GM21723 (cell line): Measurements from ENCODE around the gene NID2.

ENCODE experiments used
- ATAC-seq: cut with Tn5 transposase; IDR thresholded peaks from one replicate; pipeline ENCODE4 v1.9.1; 2021; ENCODE audit warnings: mild to moderate bottlenecking, moderate library complexity; ENCODE audit not compliant: unreplicated experiment

NID2 gene

DNA sequence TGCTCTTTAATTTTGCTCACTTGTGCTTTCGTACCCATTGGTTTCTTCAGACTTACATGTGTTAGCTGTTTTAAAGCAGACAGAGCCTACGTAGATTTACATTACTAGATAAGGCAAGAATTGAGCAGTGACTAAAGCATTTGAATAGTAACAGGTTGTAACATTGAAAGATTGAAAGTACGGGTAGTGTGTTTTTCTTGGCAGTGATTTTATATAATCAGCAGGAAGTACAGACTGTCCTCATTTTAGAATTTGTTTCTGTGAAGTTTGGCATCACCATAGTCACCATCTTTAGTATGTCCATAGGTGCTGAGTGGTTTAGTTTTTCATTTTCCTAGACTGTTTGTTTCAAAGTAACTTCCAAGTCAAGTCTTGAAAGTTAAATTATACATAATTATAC, 65.5 kb downstream of the NID2 start:
- no peak for ATAC-seq

DNA sequence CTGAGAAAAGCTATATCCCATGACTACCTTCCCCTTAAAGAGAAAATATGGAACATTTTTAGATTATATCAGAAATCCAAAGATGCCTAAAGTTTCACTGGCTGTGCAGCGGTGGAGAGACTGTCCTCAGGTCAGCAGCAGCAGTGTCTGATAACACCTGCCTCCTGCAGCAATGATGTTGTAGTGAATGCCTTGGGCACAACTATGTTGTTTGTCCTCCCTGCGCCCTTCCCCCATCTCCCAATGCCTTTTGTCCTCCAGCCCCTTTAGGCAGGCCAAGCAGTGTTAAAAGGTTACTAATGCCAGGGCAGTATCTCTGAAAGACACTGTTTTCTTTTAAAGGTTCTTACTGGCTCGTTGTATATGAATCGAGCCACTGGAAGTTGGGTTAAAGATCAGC, 66.3 kb downstream of the NID2 start:
- ATAC-seq: no peak

- ATAC-seq: no peak
These were observed 68.2 kb downstream of the NID2 start for GRCh38 chr14:52000696-52001095.

DNA sequence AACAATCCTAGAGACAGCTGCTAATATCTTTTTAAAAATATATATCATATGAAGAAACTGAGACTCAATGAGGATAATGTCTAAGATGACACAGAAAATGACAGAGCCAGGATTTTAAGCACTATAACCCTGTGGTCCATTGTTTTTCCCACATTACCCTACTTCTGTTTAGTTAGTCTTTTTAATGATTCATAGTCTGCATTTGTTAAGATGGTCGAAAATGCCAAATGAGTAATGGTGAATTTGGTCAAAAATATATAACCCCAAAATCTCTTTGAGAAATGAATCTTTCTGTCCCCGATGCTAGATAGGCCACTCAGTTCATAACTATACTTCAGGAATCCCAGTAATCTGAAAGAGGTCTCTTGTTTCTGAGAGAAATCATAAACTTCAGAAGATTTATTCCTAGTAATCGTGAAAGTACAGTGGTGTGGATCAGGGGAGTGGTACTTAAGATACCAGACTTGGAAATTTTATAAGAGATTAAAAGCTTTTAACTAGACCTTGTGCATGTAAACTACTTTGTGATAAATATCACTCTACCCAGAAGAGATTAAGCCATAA, 68.8 kb downstream of the NID2 start:
- no peak for ATAC-seq

- ATAC-seq: no peak
These were observed 69.8 kb downstream of the NID2 start for GRCh38 chr14:51999084-51999483.

- ATAC-seq: no peak
These were observed 70.5 kb downstream of the NID2 start for GRCh38 chr14:51998348-51998747.

DNA sequence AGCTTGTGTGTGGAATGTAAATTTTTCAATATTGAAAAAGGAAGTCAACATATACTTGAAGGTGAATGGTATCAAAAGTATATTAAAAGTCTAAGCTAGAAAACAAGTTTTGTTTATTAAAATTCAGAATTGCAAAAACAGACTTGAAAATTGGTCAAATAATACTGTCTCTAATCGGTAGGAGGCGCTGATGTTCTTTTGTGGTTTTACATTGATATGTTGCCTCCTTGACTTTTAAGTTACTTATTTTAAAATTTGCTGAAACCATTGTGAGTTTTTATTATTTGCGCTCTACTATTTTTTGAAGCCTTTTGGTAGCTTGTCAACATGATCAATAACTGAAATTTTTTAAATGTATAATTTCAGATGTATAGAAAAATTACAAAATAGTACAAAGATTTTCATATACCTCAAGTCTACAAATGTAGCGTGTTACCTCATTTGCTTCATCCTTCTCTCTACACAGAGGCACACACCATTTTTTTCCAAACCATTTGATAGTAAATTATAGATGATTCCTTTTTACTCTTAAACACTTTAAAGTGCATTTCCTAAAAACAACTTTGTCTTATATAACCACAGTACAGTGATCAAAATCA, 72.6 kb downstream of the NID2 start:
- no peak for ATAC-seq

GRCh38 chr14:51993285-51993920, 75.5 kb downstream of the NID2 start:
- ATAC-seq: no peak

- no peak for ATAC-seq
These were observed 78.4 kb downstream of the NID2 start for GRCh38 chr14:51990488-51990887.

GRCh38 chr14:51989293-51990234, 79.3 kb downstream of the NID2 start, which contains the start of gene RTRAF:
TSS of gene RTRAF (plus strand) at chr14:51989546. CDS start at chr14:51989640, 94 bp downstream.
- peak; percentile 90 for ATAC-seq

DNA sequence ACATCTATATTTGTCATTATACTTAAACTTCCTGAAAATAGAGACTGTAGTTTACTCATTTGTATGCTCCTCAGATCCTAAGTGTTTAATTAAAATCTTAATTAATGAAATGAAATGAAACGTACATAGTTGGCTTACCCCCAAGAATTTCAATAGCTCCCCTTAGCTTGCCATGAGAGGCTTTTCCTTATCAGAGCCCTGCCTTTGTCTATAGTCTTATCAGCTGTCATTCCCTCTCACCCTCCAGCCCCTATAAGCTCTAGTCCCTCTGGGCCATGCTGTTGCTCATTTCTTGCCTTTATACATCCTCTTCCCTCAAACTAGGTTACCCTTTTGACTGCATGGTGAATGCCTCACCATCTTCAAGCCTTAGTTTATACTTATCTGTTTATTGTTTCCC, 80.6 kb downstream of the NID2 start:
- no peak for ATAC-seq

GRCh38 chr14:51981218-51981854, 87.5 kb downstream of the NID2 start:
- no peak for ATAC-seq

DNA sequence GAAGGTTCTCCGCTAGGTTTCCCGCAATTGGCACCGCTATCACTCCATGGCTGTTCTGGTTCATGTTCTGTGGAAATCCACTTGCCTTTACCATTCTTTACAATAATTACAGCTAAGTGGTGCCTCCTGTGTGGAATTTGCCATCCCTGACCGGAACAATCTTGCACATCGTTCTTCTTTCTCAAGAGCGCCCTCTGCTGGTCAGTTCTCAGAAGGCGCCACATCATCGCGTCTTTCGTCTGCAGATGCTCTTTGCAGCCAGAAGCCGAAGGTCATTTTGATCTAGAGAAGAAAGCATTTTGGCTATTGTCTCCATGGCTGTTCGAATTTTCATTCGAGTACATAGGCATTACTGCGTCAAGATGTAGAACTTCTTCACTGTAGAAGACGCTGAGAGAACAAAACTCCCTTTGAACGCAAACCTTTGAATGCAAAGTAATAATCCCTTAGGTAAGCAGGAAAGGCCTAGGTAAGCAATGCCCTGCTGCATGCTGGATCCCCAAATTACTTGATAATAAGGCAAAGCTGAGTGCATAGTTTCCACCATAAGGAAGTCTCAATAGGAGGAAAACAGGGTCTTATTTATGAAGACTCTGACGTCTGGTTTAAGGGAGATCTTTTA, 89.7 kb downstream of the NID2 start:
- ATAC-seq: peak; percentile 78

DNA sequence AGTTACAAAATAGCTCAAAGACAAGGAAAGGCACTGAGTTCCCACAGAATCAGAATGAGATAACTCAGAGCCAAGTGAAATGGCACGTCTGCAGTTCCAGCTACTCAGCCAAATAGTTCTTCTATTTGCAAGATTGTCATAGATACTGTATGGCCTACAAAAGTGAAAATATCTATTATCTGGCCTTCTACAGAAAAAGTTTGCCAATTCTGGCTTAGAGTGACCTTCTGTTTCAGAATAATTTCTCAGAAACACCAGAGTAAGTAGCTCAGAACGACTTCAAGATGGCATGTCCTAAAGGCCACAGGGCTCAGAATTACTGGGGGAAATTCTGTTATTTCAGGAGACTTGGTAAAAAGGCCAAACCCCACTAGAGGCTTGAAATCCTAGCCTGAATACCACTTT, 90.2 kb downstream of the NID2 start:
- no peak for ATAC-seq

DNA sequence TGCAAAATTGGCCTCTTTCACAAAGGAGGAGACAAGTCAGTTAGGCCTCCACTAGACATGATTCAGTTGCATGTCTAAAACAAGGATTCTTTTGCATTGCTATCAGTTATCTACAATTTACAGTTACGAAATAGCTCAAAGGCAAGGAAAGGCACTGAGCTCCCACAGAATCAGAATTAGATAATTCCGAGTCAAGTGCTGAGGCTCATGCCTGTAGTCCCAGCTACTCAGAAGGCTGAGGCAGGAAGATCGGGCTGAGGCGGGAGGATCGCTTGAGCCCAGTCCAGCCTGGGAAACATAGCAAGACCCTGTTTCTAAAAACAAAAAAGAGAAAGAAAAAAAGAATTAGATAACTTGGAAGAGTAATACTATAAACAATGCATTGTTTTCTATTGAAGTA, 91.8 kb downstream of the NID2 start:
- no peak for ATAC-seq

DNA sequence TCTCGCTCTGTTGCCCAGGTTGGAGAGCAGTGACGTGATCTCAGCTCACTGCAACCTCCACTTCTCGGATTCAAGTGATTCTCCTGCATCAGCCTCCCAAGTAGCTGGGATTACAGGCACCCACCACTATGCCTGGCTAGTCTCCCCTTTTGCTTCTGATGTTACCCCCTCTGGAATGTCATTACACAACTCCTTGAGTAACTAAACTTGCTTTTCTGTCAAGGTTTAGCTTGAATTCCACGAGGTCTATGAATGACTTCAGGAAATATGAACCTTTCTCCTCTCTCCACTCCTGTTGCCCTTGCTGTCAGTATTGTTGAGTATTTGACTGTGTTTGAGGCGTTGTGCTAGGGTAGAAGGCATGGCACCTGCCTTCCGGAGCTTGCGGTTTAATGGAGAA, 96.3 kb downstream of the NID2 start:
- no peak for ATAC-seq

- no peak for ATAC-seq
These were observed 98.9 kb downstream of the NID2 start for GRCh38 chr14:51969852-51970540.

DNA sequence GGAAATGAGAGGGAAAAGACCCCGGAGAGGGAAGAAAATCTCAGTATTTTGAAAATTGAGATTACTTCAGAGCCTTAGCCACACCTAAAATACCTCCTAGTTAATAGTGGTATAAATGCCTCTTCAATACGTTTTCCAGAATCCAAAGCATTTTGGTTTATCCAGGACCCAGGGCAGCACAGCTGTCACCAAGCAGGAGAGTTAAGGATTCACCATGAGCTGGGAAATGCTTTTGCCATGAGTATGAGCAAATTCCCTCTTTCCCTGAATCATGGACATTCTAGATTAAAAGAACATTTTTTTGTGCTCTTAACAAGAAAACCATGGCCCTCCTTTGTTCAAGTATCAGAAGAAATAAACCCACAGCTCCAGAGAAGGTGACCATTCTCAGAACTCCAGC, 101.3 kb downstream of the NID2 start:
- ATAC-seq: no peak

GRCh38 chr14:51963286-51963685, 105.6 kb downstream of the NID2 start:
- ATAC-seq: no peak

- no peak for ATAC-seq
These were observed 106.1 kb downstream of the NID2 start for GRCh38 chr14:51962711-51963110.
